ENCODE results near the gene IFI44.

GRCh38 chr1:78649628-78650027 is at the start of gene IFI44:
- TF ChIP-seq KLF1 (tag; IDR thresholded peaks at IDR 0.05) (no peak), SMAD2 (IDR thresholded peaks at IDR 0.05; ENCODE audit: low read depth, low read length) (no peak), POLR2AphosphoS2 (IDR thresholded peaks at IDR 0.05; ENCODE audit: low read length) (no peak), NR3C1 (CRISPR knock-in tag; IDR thresholded peaks at IDR 0.05) (no peak), RAD51 (IDR thresholded peaks at IDR 0.05; ENCODE audit: borderline replicate concordance, low read depth) (no peak), HMGXB4 (CRISPR knock-in tag; IDR thresholded peaks at IDR 0.05) (no peak), BHLHE40 (IDR thresholded peaks at IDR 0.05; ENCODE audit: low read length) (no peak), ATF6 (CRISPR knock-in tag; IDR thresholded peaks at IDR 0.05) (no peak), E4F1 (CRISPR knock-in tag; IDR thresholded peaks at IDR 0.05; ENCODE audit: borderline replicate concordance) (no peak)

All from K562 (cell line).